Measurements from ENCODE around the gene ATL2.
"Not testable (repeated sequence)": the region's sequence is repeated elsewhere in the genome, so short reads cannot be mapped to it uniquely, and the experiment has no call there.

Gene ATL2

DNA sequence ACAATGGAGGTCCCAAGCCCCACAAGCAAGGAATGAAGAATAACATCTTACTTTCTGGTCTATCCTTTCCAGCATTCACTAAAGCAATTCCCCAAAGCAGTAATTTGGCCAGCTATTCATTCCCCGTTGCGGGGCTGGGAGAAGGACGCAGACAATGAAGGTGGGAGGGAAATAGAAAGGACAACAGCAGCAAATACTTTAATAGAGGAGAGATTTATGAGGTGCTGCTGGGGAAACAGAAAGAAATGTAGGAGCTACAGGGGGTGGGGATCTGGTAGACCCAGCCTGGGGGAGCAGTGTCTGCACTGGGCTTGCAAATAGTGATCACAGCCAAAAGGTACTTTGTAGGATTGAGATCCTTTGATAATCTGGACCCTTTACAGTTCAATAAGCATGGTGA, 13.9 kb upstream of the ATL2 start:
- DNase-seq (ENCODE audit: low read depth in 2 of 2): no peak

DNA sequence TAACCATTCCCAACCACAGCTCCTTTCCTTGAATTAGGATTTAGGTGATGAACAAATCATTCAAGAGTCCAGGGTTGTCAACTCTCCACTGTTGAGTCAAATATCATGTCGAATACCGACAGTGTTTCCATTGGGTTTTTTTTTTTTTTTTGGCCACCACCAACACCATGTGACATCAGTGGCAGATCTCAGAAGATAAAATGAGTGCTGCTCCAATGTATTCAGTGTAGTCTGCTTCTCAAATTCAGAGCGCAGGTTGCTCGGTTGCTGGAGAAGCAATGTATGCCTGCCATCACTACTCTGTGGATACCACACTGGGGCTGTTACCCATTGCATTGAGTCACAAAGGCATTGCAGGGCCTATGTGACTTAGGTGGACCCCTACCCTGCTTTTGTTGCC, 10.8 kb upstream of the ATL2 start:
- no peak for DNase-seq (ENCODE audit: low read depth in 2 of 2)

DNA sequence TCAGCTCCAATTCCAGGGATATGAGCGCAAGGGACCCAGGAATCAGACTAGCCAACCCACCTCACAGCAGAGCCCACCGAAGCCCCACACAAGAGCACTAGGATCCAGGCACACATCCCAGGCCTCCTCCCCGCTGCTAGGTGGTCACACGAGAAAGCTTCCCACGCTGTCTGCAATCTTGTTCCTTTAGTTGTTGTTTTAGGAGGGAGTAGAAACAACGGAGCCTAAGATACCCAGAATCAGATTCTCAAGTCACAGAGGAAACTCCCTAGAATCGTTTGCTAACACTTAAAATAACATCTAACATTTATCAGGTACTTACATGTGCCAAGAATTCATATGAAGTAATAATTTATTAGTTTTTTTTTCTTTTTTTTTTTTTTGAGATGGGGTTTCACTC, 9.7 kb upstream of the ATL2 start:
- DNase-seq (ENCODE audit: low read depth in 2 of 2): no peak

GRCh38 chr2:38386377-38386776, 9.3 kb upstream of the ATL2 start:
- DNase-seq (ENCODE audit: low read depth in 2 of 2): no peak

- DNase-seq (ENCODE audit: low read depth in 2 of 2): no peak
Measured at GRCh38 chr2:38384338-38384737, 7.3 kb upstream of the ATL2 start.

DNA sequence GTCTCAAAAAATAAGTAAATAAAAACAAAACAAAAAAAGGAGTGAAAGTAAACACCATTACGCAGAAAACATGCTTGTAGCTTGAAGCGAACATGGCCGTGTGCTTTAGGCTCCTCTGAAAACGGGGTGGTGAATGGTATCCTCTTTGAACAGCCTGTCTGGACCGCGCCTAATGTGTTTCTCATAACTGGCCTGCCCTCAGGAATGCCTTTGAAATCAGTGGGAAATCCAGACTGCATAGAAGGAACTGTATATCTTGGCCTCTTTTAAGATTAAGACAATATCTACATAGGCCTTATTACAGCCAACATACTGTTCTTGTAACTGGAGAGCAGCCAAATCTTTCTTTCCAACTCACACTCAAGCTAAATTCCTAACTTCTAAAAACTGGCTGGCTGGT, 6.7 kb upstream of the ATL2 start:
- not testable (repeated sequence) for DNase-seq (ENCODE audit: low read depth in 2 of 2)

DNA sequence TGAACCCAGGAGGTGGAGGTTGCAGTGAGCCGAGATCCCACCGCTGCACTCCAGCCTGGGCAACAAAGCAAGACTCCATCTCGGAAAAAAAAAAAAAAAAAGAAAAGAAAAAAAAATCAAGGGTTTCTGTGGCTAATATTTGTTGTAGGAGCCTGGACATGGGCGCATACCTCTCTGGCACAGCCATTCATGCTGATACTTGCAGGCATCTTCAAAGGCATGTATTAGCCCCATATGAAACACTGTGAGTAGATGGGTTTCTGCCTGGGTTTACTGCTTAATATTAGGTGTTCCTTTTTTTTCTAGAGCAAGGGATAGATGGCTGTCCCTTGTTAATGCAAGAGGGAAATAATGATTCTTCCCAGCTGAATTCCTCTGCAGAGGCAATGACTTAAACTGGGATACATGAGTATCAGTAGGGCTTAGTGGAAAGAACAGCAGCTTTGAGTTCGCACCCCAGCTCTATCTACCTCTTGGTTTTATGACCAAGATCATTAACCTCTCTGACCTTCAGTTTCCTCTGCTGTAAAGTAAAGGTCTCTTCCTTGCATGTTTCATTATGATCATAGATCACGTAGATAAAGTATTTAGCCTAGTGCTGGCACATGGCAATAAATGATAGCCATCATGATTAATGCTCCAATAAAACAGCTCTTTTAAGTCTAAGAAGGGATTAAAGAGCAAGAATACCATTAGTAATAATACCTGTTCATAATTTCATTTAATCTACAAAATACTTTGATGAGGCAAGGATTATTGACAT, 4.5 kb upstream of the ATL2 start:
- no peak for DNase-seq (ENCODE audit: low read depth in 2 of 2)

GRCh38 chr2:38380397-38381130, 3.5 kb upstream of the ATL2 start:
- no peak for DNase-seq (ENCODE audit: low read depth in 2 of 2)

GRCh38 chr2:38376346-38377049, 575 bp downstream of the ATL2 start:
- peak; percentile 32 to 40 for DNase-seq (ENCODE audit: low read depth in 2 of 2)

GRCh38 chr2:38375696-38376345, 1.3 kb downstream of the ATL2 start:
- DNase-seq (ENCODE audit: low read depth in 2 of 2): no peak

DNA sequence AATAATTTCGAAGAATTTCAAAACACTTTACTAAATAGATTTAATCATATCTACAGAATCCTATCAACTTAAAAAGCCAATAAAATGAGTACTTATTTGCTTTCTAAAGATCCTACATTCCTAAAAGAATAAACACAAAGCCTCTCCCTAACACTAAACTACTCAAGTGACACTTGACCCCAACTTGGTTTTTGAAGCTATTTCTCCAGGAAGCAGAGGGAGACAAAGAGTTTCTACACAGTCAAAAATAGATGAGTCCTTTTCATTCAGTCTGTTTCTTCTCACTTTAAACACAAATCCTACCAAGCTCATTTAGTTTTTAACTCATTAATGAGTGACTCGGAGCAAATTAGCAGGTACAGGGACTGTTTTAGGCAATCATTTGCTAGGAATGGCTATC, 2.1 kb downstream of the ATL2 start:
- DNase-seq (ENCODE audit: low read depth in 2 of 2): no peak

DNA sequence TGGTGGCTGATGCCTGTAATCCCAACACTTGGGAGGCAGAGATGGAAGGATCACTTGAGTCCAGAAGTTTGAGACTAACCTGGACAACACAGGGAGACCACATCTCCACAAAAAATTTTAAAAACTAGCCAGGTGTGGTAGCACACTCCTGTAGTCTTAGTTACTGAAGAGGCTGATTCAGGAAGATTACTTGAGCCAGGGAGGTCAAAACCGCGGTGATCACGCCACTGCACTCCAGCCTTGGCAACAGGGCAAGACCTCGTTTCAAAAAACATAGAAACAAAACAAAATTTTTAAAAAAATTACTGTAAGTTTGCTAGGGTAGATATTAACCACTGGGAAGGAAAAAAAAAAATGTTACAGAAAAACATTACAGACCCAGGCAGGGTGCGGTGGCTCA, 5.8 kb downstream of the ATL2 start:
- DNase-seq (ENCODE audit: low read depth in 2 of 2): no peak

GRCh38 chr2:38370664-38371063, 6.4 kb downstream of the ATL2 start:
- DNase-seq (ENCODE audit: low read depth in 2 of 2): no peak

GRCh38 chr2:38362232-38362631, 14.8 kb downstream of the ATL2 start:
- no peak for DNase-seq (ENCODE audit: low read depth in 2 of 2)

DNA sequence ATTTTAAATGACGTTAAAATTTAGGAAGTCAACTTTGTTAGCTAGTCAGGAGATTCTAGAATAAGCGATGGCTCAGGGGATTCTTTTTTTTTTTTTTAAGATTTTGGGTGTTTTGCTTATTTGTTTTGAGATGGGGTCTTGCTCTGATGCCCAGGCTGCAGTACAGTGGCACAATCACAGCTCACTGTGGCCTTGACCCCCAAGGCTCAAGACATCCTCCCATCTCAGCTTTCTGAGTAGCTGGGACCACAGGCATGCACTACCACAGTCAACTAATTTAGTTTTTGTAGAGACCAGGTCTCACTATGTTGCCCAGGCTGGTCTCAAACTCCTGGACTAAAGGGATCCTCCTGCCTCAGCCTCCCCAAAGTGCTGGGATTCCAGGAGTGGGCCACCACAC, 16.9 kb downstream of the ATL2 start:
- no peak for DNase-seq (ENCODE audit: low read depth in 2 of 2)

DNA sequence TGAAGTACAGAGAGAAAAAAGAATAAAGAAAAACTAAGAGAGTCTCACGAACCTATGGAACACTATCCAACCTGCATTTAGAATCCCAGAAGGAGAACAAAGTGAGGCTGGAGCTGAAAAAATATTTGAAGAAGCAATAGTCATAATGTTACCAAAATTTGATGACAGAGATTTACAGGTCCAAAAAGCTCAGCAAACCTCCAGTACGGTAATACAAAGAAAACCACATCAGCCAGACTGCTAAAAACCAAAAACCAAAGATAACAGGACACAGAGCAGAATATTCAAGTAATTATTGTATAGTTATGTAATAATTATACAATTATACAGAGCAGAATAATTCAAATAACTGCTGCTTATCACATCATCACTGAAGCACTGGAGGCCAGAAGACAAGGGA, 23.7 kb downstream of the ATL2 start:
- no peak for DNase-seq (ENCODE audit: low read depth in 2 of 2)

- no peak for DNase-seq (ENCODE audit: low read depth in 2 of 2)
Measured at GRCh38 chr2:38352336-38352735, 24.7 kb downstream of the ATL2 start.

GRCh38 chr2:38345323-38346038, 31.6 kb downstream of the ATL2 start:
- DNase-seq (ENCODE audit: low read depth in 2 of 2): no peak

- DNase-seq (ENCODE audit: low read depth in 2 of 2): no peak
Measured at GRCh38 chr2:38344813-38345212, 32.3 kb downstream of the ATL2 start.

- no peak for DNase-seq (ENCODE audit: low read depth in 2 of 2)
Measured at GRCh38 chr2:38343212-38343611, 33.9 kb downstream of the ATL2 start.

DNA sequence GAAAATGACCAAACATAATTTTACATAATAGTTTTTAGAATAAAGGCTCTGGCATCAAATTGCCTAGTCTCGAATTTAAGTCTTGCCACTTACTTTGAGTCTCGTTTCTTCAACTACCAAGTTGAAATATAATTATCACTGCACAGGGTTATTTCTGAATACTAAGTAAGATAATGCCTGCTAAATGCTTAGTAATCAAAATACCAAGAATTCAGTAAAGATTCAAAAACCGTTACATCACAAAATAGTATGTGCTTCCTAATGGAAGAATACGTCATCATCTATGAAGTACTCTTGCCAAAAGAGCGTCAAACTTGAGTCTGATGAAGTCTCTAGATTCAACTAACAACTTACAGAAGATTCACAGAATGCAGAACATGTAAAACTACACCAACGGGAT, 40.5 kb downstream of the ATL2 start:
- no peak for DNase-seq (ENCODE audit: low read depth in 2 of 2)

DNA sequence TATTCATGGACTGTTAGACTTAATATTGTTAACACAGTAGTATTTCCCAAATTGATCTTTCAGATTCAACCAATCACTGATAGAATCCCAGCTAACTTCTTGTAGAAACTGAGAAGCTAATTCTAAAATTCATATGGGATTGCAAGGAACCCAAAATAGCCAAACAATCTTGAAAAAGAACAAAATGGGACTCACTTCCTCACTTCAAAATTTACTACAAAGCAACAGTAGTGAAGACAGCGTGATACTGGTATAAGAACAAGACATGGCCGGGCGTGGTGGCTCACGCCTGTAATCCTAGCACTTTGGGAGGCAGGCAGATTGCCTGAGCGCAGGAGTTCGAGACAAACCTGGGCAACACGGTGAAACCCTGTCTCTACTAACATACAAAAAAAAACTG, 46.3 kb downstream of the ATL2 start:
- DNase-seq (ENCODE audit: low read depth in 2 of 2): no peak

Data from stimulated activated CD4-positive, alpha-beta T cell treated with anti-CD3 and anti-CD28 coated beads, Interleukin-12 subunit alpha, Interleukin-12 subunit beta, amount 100 ng/mL, for 24 hours (primary cell).